PC-3 (cell line): ENCODE measurements around the gene VPS33B. TPM values are rescaled to one million over a fixed set of nuclear protein-coding genes. Genes with fewer than 3 reads are reported as not detected.

Experiments
- ATAC-seq: fragments of 200-7000 bp; cut with Tn5 transposase; 2 replicates; pipeline ENCODE4 v1.9.1; 2020; ENCODE audit warnings: mild to moderate bottlenecking, moderate library complexity
- BruUV-seq: library from RNA; stranded (reverse); fragments of 400-500 nt; replicated peaks from 2 replicates; lab custom pipeline; 2021; lab: Mats Ljungman, UMichigan
- CTCF ChIA-PET: fragments of 300-600 bp; sonication (Branson Sonifier 250); formaldehyde crosslinking; loops from one replicate; lab custom pipeline; 2022; ENCODE audit warnings: antibody characterized with exemption; lab: Charles Lee
- POLR2A ChIA-PET: fragments of 300-600 bp; sonication (Branson Sonifier 250); formaldehyde crosslinking; loops from one replicate; lab custom pipeline; 2022; ENCODE audit warnings: antibody characterized with exemption; ENCODE audit not compliant: unreplicated experiment; lab: Charles Lee
- DNase-seq: peaks from one replicate; pipeline ENCODE4 v3.0.0-alpha.2; 2015
- H2AFZ ChIP-seq: fragments of 300-600 bp; sonication (generic); 2 replicates; pipeline ENCODE4 v1.6.0; 2016; ENCODE audit warnings: antibody characterized with exemption, low read length
- H3F3A ChIP-seq: fragments of 300-600 bp; sonication (generic); one replicate; pipeline ENCODE4 v1.6.0; 2017; ENCODE audit warnings: antibody characterized with exemption, low read length, control low read depth, mild to moderate bottlenecking; ENCODE audit not compliant: unreplicated experiment
- H3K27ac ChIP-seq: fragments of 300-600 bp; sonication (generic); 2 replicates; pipeline ENCODE4 v1.5.1; 2016; ENCODE audit warnings: mild to moderate bottlenecking, low read length
- H3K27me3 ChIP-seq: fragments of 300-600 bp; sonication (generic); 2 replicates; pipeline ENCODE4 v1.6.1; 2016; ENCODE audit warnings: low read length, mixed read lengths
- H3K36me3 ChIP-seq: fragments of 300-600 bp; sonication (generic); 2 replicates; pipeline ENCODE4 v1.6.1; 2016; ENCODE audit warnings: low read depth, mixed run types, low read length, mixed read lengths
- H3K4me1 ChIP-seq: fragments of 300-600 bp; sonication (generic); 2 replicates; pipeline ENCODE4 v1.5.1; 2016; ENCODE audit warnings: low read length; ENCODE audit not compliant: insufficient read depth
- H3K4me2 ChIP-seq: fragments of 300-600 bp; sonication (generic); 2 replicates; pipeline ENCODE4 v1.6.0; 2016; ENCODE audit warnings: low read length
- H3K4me3 ChIP-seq: fragments of 300-600 bp; sonication (generic); 2 replicates; pipeline ENCODE4 v1.5.1; 2016; ENCODE audit warnings: mild to moderate bottlenecking, low read length, mixed read lengths
- H3K79me2 ChIP-seq: fragments of 300-600 bp; sonication (generic); 2 replicates; pipeline ENCODE4 v1.6.1; 2017; ENCODE audit warnings: low read length, mixed read lengths
- H3K9ac ChIP-seq: fragments of 300-600 bp; sonication (generic); 2 replicates; pipeline ENCODE4 v1.6.0; 2016; ENCODE audit warnings: mild to moderate bottlenecking, low read length
- H3K9me2 ChIP-seq: fragments of 300-600 bp; sonication (generic); replicated peaks from 2 replicates; pipeline ENCODE4 v1.6.1; 2016; ENCODE audit warnings: mixed run types, low read length, mixed read lengths
- H3K9me3 ChIP-seq: fragments of 300-600 bp; sonication (generic); 2 replicates; pipeline ENCODE4 v1.6.1; 2016; ENCODE audit warnings: low read length, mixed read lengths
- H4K20me1 ChIP-seq: fragments of 300-600 bp; sonication (generic); 2 replicates; pipeline ENCODE4 v1.6.1; 2016; ENCODE audit warnings: low read length, mixed read lengths
- EZH2 ChIP-seq: fragments of 300-600 bp; sonication (generic); IDR thresholded peaks from one replicate; pipeline ENCODE4 v1.6.1; 2017; ENCODE audit warnings: antibody characterized with exemption, mild to moderate bottlenecking, low read length; ENCODE audit not compliant: unreplicated experiment
- EZH2phosphoT487 ChIP-seq: fragments of 300-600 bp; sonication (generic); IDR thresholded peaks from 2 replicates; pipeline ENCODE4 v1.6.1; 2018; ENCODE audit warnings: mild to moderate bottlenecking, antibody characterized with exemption, low read length, borderline replicate concordance
- intact Hi-C: fragments of 100-400 bp; cut with micrococcal nuclease; formaldehyde crosslinking; loops from 2 replicates; pipeline ENCODE4 v1.9.0; 2023
- total RNA-seq: library from RNA; depleted of rRNA; stranded (reverse); fragments of >200 nt; gene quantifications from 2 replicates; pipeline ENCODE4 v1.2.3, GENCODE V29; 2014; rRNA removed
- TF ChIP-seq, protein P1 (sequence below): fragments of 300-600 bp; sonication (generic); conservative IDR thresholded peaks from 2 replicates; pipeline ENCODE4 v1.5.1; 2017; ENCODE audit warnings: antibody characterized with exemption, low read depth, mild to moderate bottlenecking, low read length

The VPS33B gene
- total RNA-seq, 1 experiment from 2014 or later, result 8.0 TPM

DNA sequence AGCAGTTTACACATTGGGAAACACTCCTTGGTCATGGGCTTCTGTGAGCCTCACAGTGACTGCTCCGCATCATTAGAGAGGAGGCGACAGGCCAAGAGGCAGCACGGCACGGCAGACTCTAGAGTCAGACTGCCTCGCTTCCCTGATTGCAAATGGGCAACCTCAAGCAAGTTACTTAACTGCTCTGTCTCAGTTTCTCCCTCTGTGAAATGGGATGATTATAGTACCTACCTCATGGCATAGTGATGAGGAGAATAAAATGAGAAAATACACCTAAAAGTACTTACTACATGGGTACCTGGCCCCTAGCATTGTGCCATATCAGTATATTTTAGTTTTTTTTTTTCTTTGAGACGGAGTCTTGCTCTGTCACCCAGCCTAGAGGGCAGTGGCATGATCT lies 71.7 kb downstream of the VPS33B start:
- BruUV-seq, result no TSS peak
- Histone ChIP-seq H3K27ac (no peak overlapping the region), H3F3A (no peaks in the 10 kb centered on the region), H3K4me1 (peaks cover 15% of the 10 kb centered on the region), H3K27me3 (no peaks in the 10 kb centered on the region), H3K9ac (no peak overlapping the region), H3K36me3 (peaks cover 31% of the 10 kb centered on the region), H3K9me3 (no peaks in the 10 kb centered on the region), H3K4me3 (no peak overlapping the region), H3K79me2 (no peaks in the 10 kb centered on the region), H4K20me1 (no peaks in the 10 kb centered on the region), H3K4me2 (no peak overlapping the region), H2AFZ (no peak overlapping the region), H3K9me2 (no peaks in the 10 kb centered on the region)
- intact Hi-C loops, result no loop called here
- POLR2A ChIA-PET, result no interaction called here
- no peak for TF ChIP-seq EZH2
- TF ChIP-seq, protein P1, sequence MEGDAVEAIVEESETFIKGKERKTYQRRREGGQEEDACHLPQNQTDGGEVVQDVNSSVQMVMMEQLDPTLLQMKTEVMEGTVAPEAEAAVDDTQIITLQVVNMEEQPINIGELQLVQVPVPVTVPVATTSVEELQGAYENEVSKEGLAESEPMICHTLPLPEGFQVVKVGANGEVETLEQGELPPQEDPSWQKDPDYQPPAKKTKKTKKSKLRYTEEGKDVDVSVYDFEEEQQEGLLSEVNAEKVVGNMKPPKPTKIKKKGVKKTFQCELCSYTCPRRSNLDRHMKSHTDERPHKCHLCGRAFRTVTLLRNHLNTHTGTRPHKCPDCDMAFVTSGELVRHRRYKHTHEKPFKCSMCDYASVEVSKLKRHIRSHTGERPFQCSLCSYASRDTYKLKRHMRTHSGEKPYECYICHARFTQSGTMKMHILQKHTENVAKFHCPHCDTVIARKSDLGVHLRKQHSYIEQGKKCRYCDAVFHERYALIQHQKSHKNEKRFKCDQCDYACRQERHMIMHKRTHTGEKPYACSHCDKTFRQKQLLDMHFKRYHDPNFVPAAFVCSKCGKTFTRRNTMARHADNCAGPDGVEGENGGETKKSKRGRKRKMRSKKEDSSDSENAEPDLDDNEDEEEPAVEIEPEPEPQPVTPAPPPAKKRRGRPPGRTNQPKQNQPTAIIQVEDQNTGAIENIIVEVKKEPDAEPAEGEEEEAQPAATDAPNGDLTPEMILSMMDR, result no peak
- no peak for TF ChIP-seq EZH2phosphoT487
- ATAC-seq (no peak), DNase-seq (no peak)
- CTCF ChIA-PET, result no interaction called here

DNA sequence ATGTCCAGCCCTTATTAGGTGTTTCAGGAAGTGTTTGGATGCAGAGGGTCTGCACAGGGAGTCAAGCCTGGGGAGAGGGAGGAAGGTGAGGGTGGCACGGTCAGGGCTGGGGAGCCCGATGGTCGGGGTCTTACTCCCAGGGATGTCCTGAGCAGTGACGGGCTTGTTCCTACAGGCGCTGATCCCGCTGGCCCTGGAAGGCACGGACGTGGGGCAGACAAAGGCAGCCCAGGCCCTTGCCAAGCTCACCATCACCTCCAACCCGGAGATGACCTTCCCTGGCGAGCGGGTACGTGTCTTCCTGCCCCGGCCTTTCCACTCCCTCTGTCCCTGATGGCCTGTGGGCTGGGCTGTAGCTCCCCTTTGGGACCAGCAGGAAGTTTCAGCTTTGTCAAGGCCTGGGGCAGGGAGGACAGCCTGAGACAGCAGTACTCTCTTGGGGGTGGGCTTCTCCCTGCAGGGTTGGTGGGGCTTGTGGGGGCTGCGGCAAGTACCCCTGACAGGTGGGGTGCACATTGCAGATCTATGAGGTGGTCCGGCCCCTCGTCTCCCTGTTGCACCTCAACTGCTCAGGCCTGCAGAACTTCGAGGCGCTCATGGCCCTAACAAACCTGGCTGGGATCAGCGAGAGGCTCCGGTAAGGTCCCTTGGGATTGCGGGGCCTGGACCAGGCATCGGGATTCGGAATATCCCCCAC lies 72.3 kb downstream of the VPS33B start:
- POLR2A ChIA-PET, result no interaction called here
- Histone ChIP-seq H3K4me3 (no peak overlapping the region), H3K79me2 (no peaks in the 10 kb centered on the region), H3K36me3 (peaks cover 31% of the 10 kb centered on the region), H3K27me3 (no peaks in the 10 kb centered on the region), H3F3A (no peaks in the 10 kb centered on the region), H3K9me3 (no peaks in the 10 kb centered on the region), H3K9ac (no peak overlapping the region), H4K20me1 (no peaks in the 10 kb centered on the region), H2AFZ (peak overlapping the region; percentile 45; the same call in 1 of the 2 replicates), H3K4me1 (peaks cover 12% of the 10 kb centered on the region), H3K9me2 (no peaks in the 10 kb centered on the region), H3K27ac (peak overlapping the region; percentile 71), H3K4me2 (peak overlapping the region; percentile 63)
- CTCF ChIA-PET, result interaction anchor here (1.0 to 1.2 kb wide), 2 partner anchors 15 to 19 kb away, joined by 3 read pairs; partner anchors contain the start of gene UNC45A
- intact Hi-C loops, result no loop called here
- no TSS peak for BruUV-seq
- no peak for ATAC-seq
- TF ChIP-seq EZH2, result no peak
- TF ChIP-seq EZH2phosphoT487, result no peak
- TF ChIP-seq, protein P1, result no peak
- DNase-seq, result no peak

Other genes starting within 250 kb of the VPS33B start
- gene FURIN, start 154.0 kb downstream of the VPS33B start, total RNA-seq, result 39.1 and 44.2 TPM in 2 replicates
- 2.8 and 11.5 TPM in 2 replicates for gene FES, start 138.1 kb downstream of the VPS33B start, total RNA-seq
- gene MAN2A2, start 119.3 kb downstream of the VPS33B start, total RNA-seq, result 19.8 and 26.3 TPM in 2 replicates
- gene HDDC3, start 90.0 kb downstream of the VPS33B start, total RNA-seq, result 18.5 and 19.6 TPM in 2 replicates
- gene UNC45A, start 87.3 kb downstream of the VPS33B start, total RNA-seq, result 68.4 and 73.7 TPM in 2 replicates
- gene RCCD1, start 67.7 kb downstream of the VPS33B start, total RNA-seq, result 9.2 and 11.7 TPM in 2 replicates
- gene PRC1, start 28.1 kb downstream of the VPS33B start, total RNA-seq, result 236 and 243 TPM in 2 replicates
- not detected in 2 replicates for gene SV2B, start 77.7 kb upstream of the VPS33B start, total RNA-seq